Measurements from ENCODE around the gene KCNN3.

- TF ChIP-seq POLR2A (IDR thresholded peaks at IDR 0.05): no peak
- TF ChIP-seq, protein P1, sequence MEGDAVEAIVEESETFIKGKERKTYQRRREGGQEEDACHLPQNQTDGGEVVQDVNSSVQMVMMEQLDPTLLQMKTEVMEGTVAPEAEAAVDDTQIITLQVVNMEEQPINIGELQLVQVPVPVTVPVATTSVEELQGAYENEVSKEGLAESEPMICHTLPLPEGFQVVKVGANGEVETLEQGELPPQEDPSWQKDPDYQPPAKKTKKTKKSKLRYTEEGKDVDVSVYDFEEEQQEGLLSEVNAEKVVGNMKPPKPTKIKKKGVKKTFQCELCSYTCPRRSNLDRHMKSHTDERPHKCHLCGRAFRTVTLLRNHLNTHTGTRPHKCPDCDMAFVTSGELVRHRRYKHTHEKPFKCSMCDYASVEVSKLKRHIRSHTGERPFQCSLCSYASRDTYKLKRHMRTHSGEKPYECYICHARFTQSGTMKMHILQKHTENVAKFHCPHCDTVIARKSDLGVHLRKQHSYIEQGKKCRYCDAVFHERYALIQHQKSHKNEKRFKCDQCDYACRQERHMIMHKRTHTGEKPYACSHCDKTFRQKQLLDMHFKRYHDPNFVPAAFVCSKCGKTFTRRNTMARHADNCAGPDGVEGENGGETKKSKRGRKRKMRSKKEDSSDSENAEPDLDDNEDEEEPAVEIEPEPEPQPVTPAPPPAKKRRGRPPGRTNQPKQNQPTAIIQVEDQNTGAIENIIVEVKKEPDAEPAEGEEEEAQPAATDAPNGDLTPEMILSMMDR (IDR thresholded peaks at IDR 0.05 in 4 of 5, conservative IDR thresholded peaks at IDR 0.05 in 1 of 5): no peak
These were observed 150.3 kb downstream of the KCNN3 start for GRCh38 chr1:154719586-154720327.
